Fibroblast of mammary gland (primary cell): ENCODE measurements around the gene TNPO3.

Experiments
- DNase-seq: peaks from one replicate; pipeline ENCODE4 v3.0.0-alpha.2; 2010; ENCODE audit warnings: low read depth
- H3K4me3 ChIP-seq: 2 replicates; pipeline ENCODE4 v1.5.1; 2011; ENCODE audit warnings: low read depth, mild to moderate bottlenecking, low read length, moderate library complexity; ENCODE audit not compliant: control insufficient read depth
- TF ChIP-seq, protein P1 (sequence below): conservative IDR thresholded peaks from 2 replicates; pipeline ENCODE4 v1.5.1; 2011; ENCODE audit warnings: low read depth, low read length, inconsistent platforms; ENCODE audit not compliant: control insufficient read depth, insufficient read depth

TNPO3 gene

DNA sequence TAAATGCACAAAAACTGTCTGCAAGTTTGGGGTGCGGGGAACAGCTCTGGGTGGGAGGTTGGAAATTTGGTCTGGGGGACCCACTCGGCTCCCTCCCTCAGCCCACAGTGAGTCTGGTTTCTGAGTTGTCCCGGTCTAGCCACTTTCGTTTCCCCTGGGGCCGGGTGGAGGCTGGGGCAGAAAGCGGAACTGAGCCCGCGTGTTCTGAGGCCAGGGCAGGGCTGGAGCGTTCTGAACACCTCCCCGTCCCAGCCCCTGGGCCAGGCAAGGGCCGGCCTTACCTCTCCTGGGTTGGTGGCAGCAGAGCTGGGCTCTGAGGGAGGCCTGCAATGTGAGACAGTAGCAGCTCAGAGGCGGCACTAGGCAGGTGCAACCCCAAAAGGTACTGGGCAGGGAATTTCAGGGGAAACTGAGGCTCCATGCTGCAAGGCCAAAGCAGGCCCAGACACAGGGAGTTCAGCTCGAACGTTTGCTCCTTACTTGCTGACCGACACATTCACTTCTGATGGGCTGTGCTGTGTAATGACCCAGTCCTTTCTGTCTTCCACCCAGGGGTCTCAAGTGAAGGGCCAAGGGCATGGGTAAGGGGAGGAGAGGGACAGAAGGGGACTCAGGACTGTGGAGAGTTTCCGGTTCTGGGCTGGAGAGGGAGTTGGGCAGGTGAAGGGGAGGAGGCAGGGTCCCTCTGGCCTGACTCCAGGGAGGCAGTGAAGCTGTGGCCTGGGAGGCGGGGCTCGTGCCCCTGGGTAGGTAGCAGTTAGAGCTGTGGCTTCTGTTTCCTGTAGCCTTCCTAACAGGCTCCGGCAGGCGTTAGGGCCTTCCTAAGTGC lies 114.2 kb downstream of the TNPO3 start:
- TF ChIP-seq, protein P1, sequence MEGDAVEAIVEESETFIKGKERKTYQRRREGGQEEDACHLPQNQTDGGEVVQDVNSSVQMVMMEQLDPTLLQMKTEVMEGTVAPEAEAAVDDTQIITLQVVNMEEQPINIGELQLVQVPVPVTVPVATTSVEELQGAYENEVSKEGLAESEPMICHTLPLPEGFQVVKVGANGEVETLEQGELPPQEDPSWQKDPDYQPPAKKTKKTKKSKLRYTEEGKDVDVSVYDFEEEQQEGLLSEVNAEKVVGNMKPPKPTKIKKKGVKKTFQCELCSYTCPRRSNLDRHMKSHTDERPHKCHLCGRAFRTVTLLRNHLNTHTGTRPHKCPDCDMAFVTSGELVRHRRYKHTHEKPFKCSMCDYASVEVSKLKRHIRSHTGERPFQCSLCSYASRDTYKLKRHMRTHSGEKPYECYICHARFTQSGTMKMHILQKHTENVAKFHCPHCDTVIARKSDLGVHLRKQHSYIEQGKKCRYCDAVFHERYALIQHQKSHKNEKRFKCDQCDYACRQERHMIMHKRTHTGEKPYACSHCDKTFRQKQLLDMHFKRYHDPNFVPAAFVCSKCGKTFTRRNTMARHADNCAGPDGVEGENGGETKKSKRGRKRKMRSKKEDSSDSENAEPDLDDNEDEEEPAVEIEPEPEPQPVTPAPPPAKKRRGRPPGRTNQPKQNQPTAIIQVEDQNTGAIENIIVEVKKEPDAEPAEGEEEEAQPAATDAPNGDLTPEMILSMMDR, result no peak
- H3K4me3 ChIP-seq, result no peak overlapping the region
- no peak for DNase-seq

DNA sequence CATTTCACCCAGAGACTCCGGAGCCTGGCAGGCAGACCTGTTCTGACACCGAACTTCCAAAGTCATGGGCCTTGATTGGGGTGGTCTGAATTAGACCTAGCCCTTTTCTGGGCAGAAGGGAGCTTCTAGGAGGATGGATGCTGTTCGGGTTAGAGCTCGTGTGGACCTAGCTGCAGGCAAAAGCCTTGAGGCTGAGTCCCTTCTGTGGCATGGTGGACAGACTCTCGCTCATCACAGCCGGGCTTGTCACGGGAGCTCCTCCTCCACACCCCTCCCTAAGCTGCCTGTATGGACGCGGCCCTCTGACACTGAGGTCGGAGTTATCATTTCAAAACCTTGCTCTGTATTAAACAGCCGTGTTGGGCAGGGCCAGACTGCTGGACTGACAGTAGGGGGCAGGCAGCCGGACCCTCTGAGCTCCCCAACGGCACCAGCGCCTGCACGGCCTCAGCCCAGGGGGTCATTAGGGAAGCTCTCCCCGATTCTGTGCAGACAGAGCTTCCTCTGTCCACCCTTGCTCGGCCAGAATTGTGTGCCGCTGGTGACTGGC lies 115.0 kb downstream of the TNPO3 start:
- TF ChIP-seq, protein P1, result no peak
- no peak for DNase-seq
- no peak overlapping the region for H3K4me3 ChIP-seq

DNA sequence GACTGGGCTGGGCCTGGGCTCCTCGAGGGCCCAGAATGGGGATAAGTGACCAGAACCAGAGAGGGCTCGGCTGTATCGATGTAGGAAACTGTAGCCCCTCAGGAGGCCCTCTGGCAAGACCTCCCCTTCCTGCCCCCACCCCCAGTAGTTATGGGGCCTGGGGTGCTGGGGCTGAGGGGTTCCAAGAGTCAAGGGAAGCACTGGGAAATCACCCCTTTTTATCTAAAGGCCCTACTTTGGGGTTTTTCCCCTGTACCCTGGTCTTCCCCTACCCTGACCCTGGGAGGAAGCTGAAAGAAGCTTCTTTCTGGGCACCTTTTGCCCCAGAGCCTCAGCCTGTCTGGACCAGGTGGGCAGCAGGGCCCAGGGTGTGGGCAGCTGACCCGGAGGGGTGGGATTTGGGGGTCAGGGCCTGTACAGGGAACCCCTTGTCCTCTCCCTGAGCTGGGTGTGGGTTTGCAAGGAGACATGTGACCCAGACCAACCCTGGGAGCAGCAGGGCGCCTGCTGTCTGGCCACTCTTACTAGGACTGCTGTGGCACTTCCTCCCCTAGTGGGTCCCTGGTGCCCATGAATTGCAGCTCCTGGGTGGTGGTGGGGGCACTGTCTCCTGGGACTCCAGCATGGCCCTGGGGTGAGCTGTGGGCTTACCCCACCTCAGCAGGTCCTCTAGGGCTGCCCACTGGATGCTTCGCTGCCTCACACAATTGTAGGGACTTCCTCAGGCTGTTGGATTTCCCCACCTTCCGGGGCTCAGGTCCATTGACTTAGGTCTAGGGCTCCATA lies 115.6 kb downstream of the TNPO3 start:
- TF ChIP-seq, protein P1, result no peak
- H3K4me3 ChIP-seq, result no peak overlapping the region
- DNase-seq, result no peak

DNA sequence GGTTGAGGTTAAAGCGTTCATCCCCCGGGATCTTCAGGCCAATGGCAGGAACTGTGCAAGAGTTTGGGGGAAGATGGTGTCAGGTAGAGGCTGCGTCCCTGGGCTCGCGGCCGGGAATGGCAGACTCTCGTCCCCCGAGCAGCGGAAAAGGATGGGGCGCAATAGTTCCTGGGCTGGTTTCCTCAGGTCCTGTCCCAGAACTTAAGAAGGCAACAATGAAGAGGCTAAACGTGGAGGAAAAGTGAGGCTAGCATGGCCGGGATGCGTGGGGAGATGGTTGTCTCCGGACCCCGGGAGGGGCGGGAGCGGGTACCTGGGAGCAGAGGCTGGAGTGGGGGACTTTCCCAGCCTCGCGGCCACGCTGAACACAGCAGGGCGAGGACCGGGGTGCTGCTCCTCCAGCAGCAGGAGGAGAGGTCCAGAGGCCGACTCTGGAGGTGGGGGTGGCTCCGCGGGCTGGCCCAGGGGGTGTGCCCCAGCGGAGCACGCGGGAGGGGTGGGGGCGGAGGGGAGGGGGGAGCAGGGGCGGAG lies 116.3 kb downstream of the TNPO3 start:
- TF ChIP-seq, protein P1, result no peak
- H3K4me3 ChIP-seq, result peak overlapping the region; percentile 17
- no peak for DNase-seq

DNA sequence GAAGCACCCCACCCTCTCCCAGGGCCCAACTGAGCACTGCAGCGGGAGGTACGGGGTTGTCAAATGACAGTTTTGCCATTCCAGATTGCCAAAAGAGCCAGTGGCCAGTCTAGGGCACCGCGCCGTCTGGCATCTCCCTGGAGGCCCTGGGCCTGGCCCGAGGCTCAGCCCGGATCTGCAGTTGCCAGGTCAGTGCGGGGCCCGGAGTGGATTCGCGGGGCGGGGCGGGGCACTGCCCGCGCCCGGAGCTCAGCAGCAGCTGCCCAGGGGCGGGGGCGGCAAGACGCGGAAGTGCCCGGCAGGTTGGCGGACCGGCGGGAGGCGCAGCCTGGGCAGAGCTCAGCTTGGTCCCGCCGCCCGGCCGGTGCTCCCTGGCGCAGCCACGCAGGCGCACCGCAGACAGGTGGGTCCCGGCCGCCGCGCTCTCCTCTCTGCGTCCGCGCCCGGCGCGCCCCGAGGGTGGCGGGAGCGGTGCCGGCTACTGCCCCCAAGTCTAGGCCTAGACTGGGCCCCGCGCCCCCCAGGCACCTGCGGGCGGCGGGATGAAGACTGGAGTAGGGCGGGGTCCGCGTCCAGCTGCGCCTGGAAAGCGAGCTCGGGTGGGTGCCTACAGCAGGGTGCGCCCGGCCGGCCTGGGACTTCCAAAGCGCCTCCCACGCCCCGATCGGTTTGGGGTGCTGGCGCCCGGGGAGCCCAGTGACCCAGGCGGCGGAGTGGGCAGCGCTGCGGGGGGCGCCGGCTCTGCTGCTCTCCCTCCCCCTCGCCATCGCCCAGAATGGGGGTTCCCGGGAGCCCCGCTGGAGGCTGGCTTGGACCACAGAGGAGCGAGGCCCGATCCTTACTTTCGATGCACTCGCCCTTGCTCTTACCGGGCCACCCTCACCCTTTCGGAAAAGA lies 117.0 kb downstream of the TNPO3 start, which contains the start of gene IRF5:
IRF5 (plus strand) TSS at position 281 of the 897 bp plus-strand sequence. CDS start 4,155 bp downstream, outside the sequence.
- no peak for DNase-seq
- peak within 1 kb of the TSS; percentile 17 for H3K4me3 ChIP-seq
- TF ChIP-seq, protein P1, result no peak

DNA sequence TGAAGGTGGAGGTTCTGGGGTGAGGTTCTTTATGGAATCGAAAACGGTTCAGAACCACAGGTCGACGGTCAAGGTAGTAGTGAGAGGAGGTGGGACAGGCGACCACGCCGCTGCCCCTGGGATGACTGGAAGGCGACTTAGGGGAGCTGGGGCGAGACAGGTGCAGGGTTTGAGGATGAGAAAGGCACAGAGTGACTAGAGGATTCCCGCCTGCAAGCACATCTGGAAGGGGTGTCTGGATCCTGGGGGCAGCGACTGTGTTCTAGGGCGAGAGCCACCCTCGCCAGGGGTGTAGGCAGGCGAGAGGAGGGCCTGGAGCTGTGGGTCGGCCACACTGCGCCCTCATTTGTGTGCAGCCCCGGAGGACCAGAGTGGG lies 117.7 kb downstream of the TNPO3 start:
- H3K4me3 ChIP-seq, result no peak overlapping the region
- no peak for DNase-seq
- TF ChIP-seq, protein P1, result no peak
